Naive thymus-derived CD4-positive, alpha-beta T cell (primary cell): ENCODE measurements around the gene ROR2. TPM values are rescaled to one million over a fixed set of nuclear protein-coding genes. Genes with fewer than 3 reads are reported as not detected.

Experiments
- ATAC-seq: fragments of 150-1000 bp; cut with Tn5 transposase; 2 replicates; pipeline ENCODE4 v1.10.0; 2021; ENCODE audit warnings: mild to moderate bottlenecking, moderate library complexity
- CTCF ChIA-PET: fragments of 350-600 bp; sonication (Branson Sonifier 250); formaldehyde crosslinking; loops from one replicate; lab custom pipeline; 2021; ENCODE audit warnings: antibody characterized with exemption; lab: Charles Lee
- POLR2A ChIA-PET: fragments of 350-600 bp; sonication (Branson Sonifier 250); formaldehyde crosslinking; loops from one replicate; lab custom pipeline; 2021; ENCODE audit warnings: antibody characterized with exemption, inconsistent platforms; lab: Charles Lee
- DNase-seq, 9 donors: peaks; one replicate each; pipeline versions ENCODE4 v3.0.0 to v3.0.0-alpha.2; 2020 to 2022; ENCODE audit warnings: mixed read lengths in 1 of 9
- H3K27ac ChIP-seq: one replicate; pipeline ENCODE4 v1.7.0; 2013; ENCODE audit warnings: mild to moderate bottlenecking, low read depth, low read length, moderate library complexity
- H3K27me3 ChIP-seq, 2 donors: one replicate each; pipeline ENCODE4 v1.7.0; 2013; ENCODE audit warnings: low read length in 2 of 2, mild to moderate bottlenecking in 2 of 2, moderate library complexity in 2 of 2; ENCODE audit not compliant: control insufficient read depth in 2 of 2, insufficient read depth in 2 of 2
- H3K36me3 ChIP-seq, 3 experiments: 1 replicate in 2 of 3; 2 replicates in 1 of 3; pipeline ENCODE4 v1.7.0; 2013; ENCODE audit warnings: low read length in 3 of 3, mild to moderate bottlenecking in 3 of 3, moderate library complexity in 1 of 3; ENCODE audit not compliant: insufficient read depth in 3 of 3, control insufficient read depth in 2 of 3
- H3K4me1 ChIP-seq, 2 donors: one replicate each; pipeline ENCODE4 v1.7.0; 2013; ENCODE audit warnings: low read length in 2 of 2, mild to moderate bottlenecking in 2 of 2, moderate library complexity in 1 of 2; ENCODE audit not compliant: control insufficient read depth in 2 of 2, insufficient read depth in 2 of 2
- H3K4me3 ChIP-seq: 2 replicates; pipeline ENCODE4 v1.7.0; 2013; ENCODE audit warnings: mild to moderate bottlenecking, low read length
- H3K9me3 ChIP-seq, 3 experiments: 1 replicate in 2 of 3; 2 replicates in 1 of 3; pipeline ENCODE4 v1.7.0; 2013; ENCODE audit warnings: low read length in 3 of 3; ENCODE audit not compliant: control insufficient read depth in 2 of 3
- H3K27ac Mint-ChIP-seq, 9 donors: one replicate each; pipeline ENCODE4 v1.8.0; 2020 to 2022; ENCODE audit warnings: mixed read lengths in 9 of 9, mild to moderate bottlenecking in 8 of 9, moderate library complexity in 5 of 9, inconsistent platforms in 2 of 9
- H3K27me3 Mint-ChIP-seq, 5 donors: one replicate each; pipeline ENCODE4 v1.8.0; 2021 to 2022; ENCODE audit warnings: mixed read lengths in 5 of 5, mild to moderate bottlenecking in 1 of 5
- H3K36me3 Mint-ChIP-seq, 5 donors: one replicate each; pipeline ENCODE4 v1.8.0; 2020 to 2022; ENCODE audit warnings: mixed read lengths in 5 of 5, mild to moderate bottlenecking in 3 of 5, inconsistent platforms in 1 of 5
- H3K4me1 Mint-ChIP-seq, 7 donors: one replicate each; pipeline ENCODE4 v1.8.0; 2020 to 2022; ENCODE audit warnings: mixed read lengths in 7 of 7, mild to moderate bottlenecking in 3 of 7, inconsistent platforms in 1 of 7
- H3K4me3 Mint-ChIP-seq, 10 donors: one replicate each; pipeline ENCODE4 v1.8.0; 2020 to 2022; ENCODE audit warnings: mild to moderate bottlenecking in 10 of 10, mixed read lengths in 10 of 10, moderate library complexity in 6 of 10, inconsistent platforms in 2 of 10
- H3K9me3 Mint-ChIP-seq, 11 donors: one replicate each; pipeline ENCODE4 v1.8.0; 2020 to 2022; ENCODE audit warnings: mixed read lengths in 11 of 11, mild to moderate bottlenecking in 4 of 11, inconsistent platforms in 1 of 11, moderate library complexity in 1 of 11
- intact Hi-C, 2 donors: fragments of 100-400 bp; cut with micrococcal nuclease; formaldehyde crosslinking; loops; one replicate each; pipeline ENCODE4 v1.15.1; 2023
- polyA plus RNA-seq, 2 donors: library from polyadenylated mRNA; unstranded; fragments of 300-500 nt; fragmentation: Illumina TruSeq; gene quantifications; one replicate each; pipeline ENCODE4 v1.2.3, GENCODE V29; 2021
- total RNA-seq, 6 experiments: library from RNA in 5 of 6; stranded (reverse) in 5 of 6; gene quantifications; 1 replicate in 5 of 6; 2 replicates in 1 of 6; pipeline ENCODE4 v1.2.3 and lab custom pipeline; 2021 to 2026

Gene ROR2
- total and polyA plus RNA-seq, 7 experiments from 2014 or later: 0.48 to 2.1 TPM; not detected in 5

DNA sequence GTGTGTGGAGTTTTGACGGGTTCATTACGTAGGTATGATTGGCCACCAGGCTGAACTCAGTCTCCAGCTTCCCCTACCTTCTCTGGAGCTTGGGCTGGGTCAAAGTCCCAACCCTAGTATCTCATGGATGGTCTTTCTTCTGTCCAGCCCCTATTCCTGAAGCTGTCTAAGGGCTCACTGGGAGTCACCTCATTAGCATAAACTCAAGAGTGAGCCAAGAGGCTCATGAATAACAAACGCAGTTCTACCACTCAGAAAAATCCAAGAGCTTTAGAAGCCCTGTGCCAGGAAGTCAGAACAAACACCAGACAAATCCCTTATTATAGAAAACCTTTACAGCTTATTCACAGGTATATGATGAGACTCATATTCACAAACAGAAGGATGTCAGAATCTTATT lies 346.1 kb downstream of the ROR2 start:
- intact Hi-C loops: no loop called here
- Mint-ChIP-seq H3K4me3 (no peak overlapping the region), H3K4me1 (no peaks in the 10 kb centered on the region), H3K27ac (no peak overlapping the region), H3K36me3 (no peaks in the 10 kb centered on the region), H3K27me3 (peaks cover 29 to 63% (median 45%) of the 10 kb centered on the region in 5 donors), H3K9me3 (peaks cover 0 to under 1% (median 0%) of the 10 kb centered on the region in 11 donors)
- Histone ChIP-seq H3K27me3 (no peaks in the 10 kb centered on the region), H3K27ac (no peak overlapping the region), H3K9me3 (no peaks in the 10 kb centered on the region), H3K36me3 (no peaks in the 10 kb centered on the region), H3K4me1 (no peaks in the 10 kb centered on the region), H3K4me3 (no peak overlapping the region)
- ATAC-seq: no peak
- no peak for DNase-seq
- POLR2A ChIA-PET: no interaction called here
- CTCF ChIA-PET: no interaction called here

DNA sequence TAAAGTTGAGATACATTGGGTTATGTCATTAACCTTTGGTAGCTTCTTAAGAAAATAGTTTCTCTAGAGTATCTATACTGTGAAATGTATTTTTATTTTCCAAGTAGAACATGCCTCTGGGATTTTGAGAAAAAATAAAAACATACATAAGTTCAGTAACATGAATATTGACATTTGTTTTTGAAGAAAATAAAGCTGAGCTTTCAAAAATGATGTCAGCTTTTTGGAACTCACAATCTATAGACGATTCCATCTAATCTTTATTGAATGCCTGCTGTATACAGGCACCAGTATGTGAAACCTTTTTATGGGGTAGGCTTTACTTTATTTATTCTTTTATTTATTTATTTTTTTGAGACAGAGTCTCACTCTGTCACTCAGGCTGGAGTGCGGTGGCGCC lies 350.5 kb downstream of the ROR2 start:
- H3K9me3 Mint-ChIP-seq: no peaks in the 10 kb centered on the region
- Histone ChIP-seq H3K36me3 (no peaks in the 10 kb centered on the region), H3K27me3 (no peaks in the 10 kb centered on the region), H3K27ac (no peak overlapping the region), H3K9me3 (no peaks in the 10 kb centered on the region), H3K4me1 (no peaks in the 10 kb centered on the region), H3K4me3 (no peak overlapping the region)
- CTCF ChIA-PET: no interaction called here
- H3K36me3 Mint-ChIP-seq: no peaks in the 10 kb centered on the region
- H3K27me3 Mint-ChIP-seq: peaks cover 13 to 45% (median 36%) of the 10 kb centered on the region in 5 donors
- H3K4me3 Mint-ChIP-seq: no peak overlapping the region
- intact Hi-C loops: no loop called here
- H3K27ac Mint-ChIP-seq: no peak overlapping the region
- POLR2A ChIA-PET: no interaction called here
- H3K4me1 Mint-ChIP-seq: no peaks in the 10 kb centered on the region
- no peak for DNase-seq
- ATAC-seq: no peak

DNA sequence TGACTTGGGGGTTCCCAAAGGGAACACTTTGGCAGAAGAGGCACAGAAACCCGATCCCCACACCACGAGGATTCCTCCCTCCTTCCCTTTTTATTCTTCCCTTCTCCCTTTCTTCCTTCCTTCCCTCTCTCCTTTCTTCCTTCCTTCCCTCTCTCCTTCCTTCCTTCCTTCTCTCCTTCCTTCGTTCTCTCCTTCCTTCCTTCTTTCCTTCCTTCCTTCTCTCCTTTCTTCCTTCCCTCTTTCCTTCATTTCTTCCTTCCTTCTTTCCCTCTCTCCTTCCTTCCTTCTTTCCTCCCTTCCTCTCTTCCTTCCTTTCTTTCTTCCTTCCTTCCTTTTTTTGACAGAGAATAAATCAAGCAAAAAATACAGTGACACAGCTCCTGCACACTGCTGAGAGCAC lies 358.4 kb downstream of the ROR2 start:
- no peak overlapping the region for H3K4me3 Mint-ChIP-seq
- H3K9me3 ChIP-seq: no peaks in the 10 kb centered on the region
- intact Hi-C loops: no loop called here
- no peak overlapping the region for H3K27ac ChIP-seq
- POLR2A ChIA-PET: no interaction called here
- no peaks in the 10 kb centered on the region for H3K4me1 ChIP-seq
- CTCF ChIA-PET: no interaction called here
- H3K27ac Mint-ChIP-seq: no peak overlapping the region
- no peaks in the 10 kb centered on the region for H3K27me3 ChIP-seq
- no peaks in the 10 kb centered on the region for H3K36me3 Mint-ChIP-seq
- DNase-seq: no peak
- no peaks in the 10 kb centered on the region for H3K36me3 ChIP-seq
- no peak overlapping the region for H3K4me3 ChIP-seq
- peaks cover 2 to 18% (median 14%) of the 10 kb centered on the region in 5 donors for H3K27me3 Mint-ChIP-seq
- no peak for ATAC-seq
- no peaks in the 10 kb centered on the region for H3K4me1 Mint-ChIP-seq
- no peaks in the 10 kb centered on the region for H3K9me3 Mint-ChIP-seq

DNA sequence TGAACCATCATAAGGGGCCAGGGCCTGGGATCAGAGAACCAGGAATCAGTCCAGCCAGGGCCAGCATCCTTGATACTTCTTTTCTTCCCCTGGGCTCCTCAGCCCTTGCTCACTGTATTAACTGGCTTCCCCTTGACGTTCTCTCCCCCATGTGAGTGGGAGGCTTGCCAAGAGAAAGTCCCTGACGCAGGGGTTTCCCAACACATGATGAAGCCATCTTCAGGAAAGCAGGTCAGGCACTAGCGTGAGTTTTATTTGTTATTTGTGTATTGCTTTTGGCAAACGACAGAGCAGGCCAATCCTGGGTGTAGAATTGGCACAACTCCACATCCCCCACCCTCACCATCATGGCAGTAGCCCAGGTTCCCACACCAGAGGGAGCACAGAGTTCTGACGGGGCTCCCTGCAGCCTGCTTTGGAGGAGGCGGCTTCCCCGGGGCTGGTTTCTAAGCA lies 360.9 kb downstream of the ROR2 start:
- DNase-seq: no peak
- POLR2A ChIA-PET: no interaction called here
- H3K4me1 ChIP-seq: no peaks in the 10 kb centered on the region
- H3K4me3 Mint-ChIP-seq: no peak overlapping the region
- no peaks in the 10 kb centered on the region for H3K36me3 Mint-ChIP-seq
- no peaks in the 10 kb centered on the region for H3K27me3 ChIP-seq
- H3K36me3 ChIP-seq: no peaks in the 10 kb centered on the region
- intact Hi-C loops: no loop called here
- no peaks in the 10 kb centered on the region for H3K9me3 ChIP-seq
- H3K27ac ChIP-seq: no peak overlapping the region
- no peak overlapping the region for H3K27ac Mint-ChIP-seq
- H3K9me3 Mint-ChIP-seq: no peaks in the 10 kb centered on the region
- H3K4me3 ChIP-seq: no peak overlapping the region
- CTCF ChIA-PET: no interaction called here
- H3K27me3 Mint-ChIP-seq: peaks cover 0 to 15% (median 14%) of the 10 kb centered on the region in 5 donors
- no peak for ATAC-seq
- no peaks in the 10 kb centered on the region for H3K4me1 Mint-ChIP-seq

DNA sequence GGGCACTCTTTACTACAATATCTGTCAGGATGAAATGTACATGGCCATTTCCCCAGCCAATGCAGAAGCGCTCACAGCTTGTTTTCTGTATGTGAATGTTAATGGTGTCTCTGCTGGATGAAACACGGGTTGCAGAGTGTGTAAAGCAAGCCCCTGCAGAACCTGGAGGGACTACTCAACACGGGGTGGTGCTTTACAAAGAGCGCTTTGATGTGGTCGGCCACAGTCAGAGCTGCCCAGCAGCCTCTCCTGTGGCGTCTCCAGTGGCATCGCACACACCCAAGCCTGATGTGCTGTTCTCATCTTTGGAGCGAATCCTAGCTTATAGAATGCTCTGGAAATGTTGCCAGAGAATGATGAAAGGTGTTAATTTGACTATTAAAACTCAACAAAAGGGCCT lies 363.7 kb downstream of the ROR2 start:
- Histone ChIP-seq H3K27ac (no peak overlapping the region), H3K4me3 (no peak overlapping the region), H3K27me3 (no peaks in the 10 kb centered on the region), H3K4me1 (no peaks in the 10 kb centered on the region), H3K36me3 (no peaks in the 10 kb centered on the region), H3K9me3 (no peaks in the 10 kb centered on the region)
- POLR2A ChIA-PET: no interaction called here
- H3K4me3 Mint-ChIP-seq: no peak overlapping the region
- no peaks in the 10 kb centered on the region for H3K4me1 Mint-ChIP-seq
- peaks cover 2 to 29% (median 17%) of the 10 kb centered on the region in 5 donors for H3K27me3 Mint-ChIP-seq
- ATAC-seq (no peak), DNase-seq (no peak)
- no peaks in the 10 kb centered on the region for H3K36me3 Mint-ChIP-seq
- H3K9me3 Mint-ChIP-seq: peaks cover 0 to 5% (median 0%) of the 10 kb centered on the region in 11 donors
- no peak overlapping the region for H3K27ac Mint-ChIP-seq
- intact Hi-C loops: no loop called here
- CTCF ChIA-PET: interaction anchor here (0.5 kb wide), 1 partner anchor 8 kb away, joined by 4 read pairs; no protein-coding TSS in a partner anchor

DNA sequence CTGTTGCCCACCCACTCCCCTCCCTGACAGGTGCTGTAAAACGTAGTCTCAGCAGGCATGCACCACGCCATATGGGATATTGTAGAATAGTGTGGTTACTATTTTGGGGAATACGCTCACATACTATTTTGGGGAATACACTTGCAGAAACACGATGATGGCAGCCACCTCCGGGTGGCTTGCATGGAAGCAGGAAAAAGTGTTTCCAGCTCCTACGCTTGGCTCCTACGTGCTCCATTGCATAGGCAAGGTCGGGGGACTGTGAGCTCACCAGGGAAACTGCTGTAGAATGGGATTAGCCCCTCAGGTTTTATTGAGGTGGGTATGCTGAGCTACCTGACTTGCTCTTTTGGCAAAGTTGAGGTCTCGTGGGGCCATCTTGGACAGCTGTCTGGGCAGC lies 366.1 kb downstream of the ROR2 start:
- Histone ChIP-seq H3K27me3 (no peaks in the 10 kb centered on the region), H3K9me3 (no peaks in the 10 kb centered on the region), H3K27ac (no peak overlapping the region), H3K36me3 (no peaks in the 10 kb centered on the region), H3K4me3 (no peak overlapping the region), H3K4me1 (no peaks in the 10 kb centered on the region)
- Mint-ChIP-seq H3K4me3 (no peak overlapping the region), H3K36me3 (no peaks in the 10 kb centered on the region), H3K9me3 (peaks cover 0 to 5% (median 0%) of the 10 kb centered on the region in 11 donors), H3K27ac (no peak overlapping the region), H3K27me3 (peaks cover 7 to 35% (median 17%) of the 10 kb centered on the region in 5 donors), H3K4me1 (peaks cover 0 to 6% (median 0%) of the 10 kb centered on the region in 7 donors)
- intact Hi-C loops: no loop called here
- no peak for ATAC-seq
- ChIA-PET CTCF (no interaction called here), POLR2A (no interaction called here)
- DNase-seq: no peak

DNA sequence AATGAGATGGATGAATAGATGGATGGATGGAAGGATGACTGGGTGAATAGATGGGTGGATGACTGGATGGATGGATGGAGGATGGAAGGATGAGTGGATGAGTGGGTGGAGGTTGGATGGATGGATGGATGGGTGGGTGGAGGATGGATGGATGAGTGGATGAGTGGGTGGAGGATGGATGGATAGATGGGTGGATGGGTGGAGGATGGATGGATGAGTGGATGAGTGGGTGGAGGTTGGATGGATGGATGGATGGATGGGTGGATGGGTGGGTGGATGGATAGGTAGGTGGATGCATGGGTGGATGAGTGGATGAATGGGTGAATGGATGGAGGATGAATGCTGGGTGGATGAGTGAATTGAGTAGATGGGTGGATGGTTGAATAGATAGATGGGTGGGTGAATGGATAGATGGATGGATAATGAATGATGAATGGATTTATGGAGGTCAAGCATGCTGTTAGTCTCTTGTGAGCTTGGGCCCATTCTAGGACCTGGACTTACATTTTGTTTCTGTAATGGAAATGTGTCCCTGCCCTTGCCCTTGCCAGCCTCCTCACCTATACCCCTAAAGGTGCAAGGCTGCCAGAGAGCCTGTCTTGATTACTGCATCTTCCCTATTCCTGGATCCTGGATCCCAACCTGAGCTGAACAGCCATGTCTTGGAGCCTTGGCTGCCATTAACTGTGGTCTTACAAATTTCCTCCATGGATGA lies 366.7 kb downstream of the ROR2 start:
- H3K36me3 ChIP-seq: no peaks in the 10 kb centered on the region
- no peak for DNase-seq
- Mint-ChIP-seq H3K36me3 (no peaks in the 10 kb centered on the region), H3K27ac (no peak overlapping the region), H3K4me1 (peaks cover 0 to 6% (median 0%) of the 10 kb centered on the region in 7 donors), H3K9me3 (peaks cover 0 to 5% (median 0%) of the 10 kb centered on the region in 11 donors), H3K4me3 (no peak overlapping the region), H3K27me3 (peaks cover 6 to 35% (median 17%) of the 10 kb centered on the region in 5 donors)
- intact Hi-C loops: no loop called here
- H3K27ac ChIP-seq: no peak overlapping the region
- CTCF ChIA-PET: no interaction called here
- ATAC-seq: no peak
- H3K9me3 ChIP-seq: no peaks in the 10 kb centered on the region
- POLR2A ChIA-PET: no interaction called here
- no peaks in the 10 kb centered on the region for H3K27me3 ChIP-seq
- no peak overlapping the region for H3K4me3 ChIP-seq
- H3K4me1 ChIP-seq: no peaks in the 10 kb centered on the region
